DND-41 (cell line): ENCODE measurements around the gene SLC25A45.

ENCODE experiments used
- ATAC-seq: fragments of 200-7000 bp; cut with Tn5 transposase; 3 replicates; pipeline ENCODE4 v1.9.1; 2021; ENCODE audit warnings: low read depth; ENCODE audit not compliant: insufficient read depth
- DNase-seq: peaks from one replicate; pipeline ENCODE4 v3.0.0-alpha.2; 2020
- H2AFZ ChIP-seq: 2 replicates; pipeline ENCODE4 v1.6.0; 2012; ENCODE audit warnings: low read depth, low read length
- H3K27ac ChIP-seq: 2 replicates; pipeline ENCODE4 v1.5.1; 2012; ENCODE audit warnings: low read length, inconsistent platforms
- H3K27me3 ChIP-seq: fragments of 200-600 bp; sonication (generic); 2 replicates; pipeline ENCODE4 v1.6.0; 2012; ENCODE audit warnings: low read length, mild to moderate bottlenecking, inconsistent platforms; ENCODE audit not compliant: insufficient read depth, poor library complexity
- H3K36me3 ChIP-seq: 2 replicates; pipeline ENCODE4 v1.5.1; 2012; ENCODE audit warnings: low read length, inconsistent platforms; ENCODE audit not compliant: insufficient read depth
- H3K4me1 ChIP-seq: 2 replicates; pipeline ENCODE4 v1.5.1; 2012; ENCODE audit warnings: mild to moderate bottlenecking, low read length; ENCODE audit not compliant: insufficient read depth
- H3K4me2 ChIP-seq: 2 replicates; pipeline ENCODE4 v1.6.0; 2012; ENCODE audit warnings: mild to moderate bottlenecking, moderate library complexity, low read length, inconsistent platforms; ENCODE audit not compliant: insufficient read depth
- H3K4me3 ChIP-seq, 2 experiments: fragments of 200-600 bp in 1 of 2; shearing (Covaris generic) in 1 of 2; 2 replicates each; pipeline ENCODE4 v1.5.1; 2012 to 2016; ENCODE audit warnings: inconsistent platforms in 2 of 2, low read length in 2 of 2, mild to moderate bottlenecking in 2 of 2, low read depth in 1 of 2, moderate library complexity in 1 of 2
- H3K79me2 ChIP-seq: 2 replicates; pipeline ENCODE4 v1.6.0; 2012; ENCODE audit warnings: low read length, inconsistent platforms; ENCODE audit not compliant: insufficient read depth
- H3K9ac ChIP-seq: 2 replicates; pipeline ENCODE4 v1.6.0; 2012; ENCODE audit warnings: low read depth, mild to moderate bottlenecking, inconsistent platforms, low read length, moderate library complexity
- H3K9me3 ChIP-seq: 2 replicates; pipeline ENCODE4 v1.5.1; 2012; ENCODE audit warnings: low read length, moderate library complexity, mild to moderate bottlenecking, inconsistent platforms; ENCODE audit not compliant: insufficient read depth, severe bottlenecking
- H4K20me1 ChIP-seq: 2 replicates; pipeline ENCODE4 v1.6.0; 2012; ENCODE audit warnings: low read length; ENCODE audit not compliant: insufficient read depth
- EZH2 ChIP-seq: IDR thresholded peaks from 3 replicates; pipeline ENCODE4 v1.6.1; 2012; ENCODE audit warnings: borderline replicate concordance, low read depth, mild to moderate bottlenecking, moderate library complexity, low read length, inconsistent platforms; ENCODE audit not compliant: severe bottlenecking
- TF ChIP-seq, protein P1 (sequence below): IDR thresholded peaks from 2 replicates; pipeline ENCODE4 v1.5.1; 2012; ENCODE audit warnings: borderline replicate concordance, low read length, moderate library complexity, mild to moderate bottlenecking; ENCODE audit not compliant: poor library complexity, severe bottlenecking; ENCODE audit errors: extremely low read depth

Gene SLC25A45

DNA sequence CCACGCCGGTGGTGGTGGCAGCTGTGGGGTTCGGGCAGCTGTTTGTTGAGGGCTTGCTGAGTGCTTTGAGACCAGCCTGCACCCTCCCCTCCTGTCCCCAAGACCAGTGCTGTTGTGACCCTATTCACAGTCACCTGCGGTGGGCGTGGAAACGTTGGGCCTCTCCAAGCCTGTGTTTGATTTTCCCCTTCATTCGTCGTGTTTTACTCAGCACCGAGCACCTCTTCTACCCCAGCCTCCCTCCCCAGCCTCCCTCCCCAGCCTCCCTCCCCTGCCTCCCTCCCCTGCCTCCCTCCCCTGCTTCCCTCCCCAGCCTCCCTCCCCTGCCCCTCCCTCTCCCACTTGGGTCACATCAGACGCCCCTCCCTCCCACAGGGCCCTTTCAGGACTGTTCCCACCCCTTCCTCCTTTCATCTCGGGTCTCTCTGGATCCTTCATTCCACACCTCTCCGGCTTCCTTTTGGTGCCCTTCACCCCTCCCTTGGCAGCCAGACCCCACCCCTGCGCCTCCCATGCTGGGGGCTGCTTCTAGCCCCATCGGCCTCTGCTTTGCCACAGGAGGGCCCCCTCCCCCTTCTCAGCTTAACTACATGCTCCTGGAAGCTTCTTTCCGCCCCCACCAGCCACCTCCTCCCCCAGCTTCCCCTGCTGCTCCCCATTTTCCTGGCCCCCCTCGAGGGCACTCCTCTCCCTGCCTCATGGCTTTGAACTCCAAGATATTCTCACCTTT lies 18.8 kb upstream of the SLC25A45 start:
- Histone ChIP-seq H3K27me3 (no peaks in the 10 kb centered on the region), H3K36me3 (peaks cover 64% of the 10 kb centered on the region), H3K9me3 (no peaks in the 10 kb centered on the region), H4K20me1 (peaks cover 12% of the 10 kb centered on the region), H3K4me3 (no peak overlapping the region), H3K9ac (no peak overlapping the region), H3K79me2 (no peaks in the 10 kb centered on the region; the same call in 1 of the 2 replicates), H3K4me2 (no peak overlapping the region), H2AFZ (no peak overlapping the region), H3K4me1 (no peaks in the 10 kb centered on the region), H3K27ac (no peak overlapping the region)
- DNase-seq (no peak), ATAC-seq (no peak)
- TF ChIP-seq EZH2: no peak
- TF ChIP-seq, protein P1, sequence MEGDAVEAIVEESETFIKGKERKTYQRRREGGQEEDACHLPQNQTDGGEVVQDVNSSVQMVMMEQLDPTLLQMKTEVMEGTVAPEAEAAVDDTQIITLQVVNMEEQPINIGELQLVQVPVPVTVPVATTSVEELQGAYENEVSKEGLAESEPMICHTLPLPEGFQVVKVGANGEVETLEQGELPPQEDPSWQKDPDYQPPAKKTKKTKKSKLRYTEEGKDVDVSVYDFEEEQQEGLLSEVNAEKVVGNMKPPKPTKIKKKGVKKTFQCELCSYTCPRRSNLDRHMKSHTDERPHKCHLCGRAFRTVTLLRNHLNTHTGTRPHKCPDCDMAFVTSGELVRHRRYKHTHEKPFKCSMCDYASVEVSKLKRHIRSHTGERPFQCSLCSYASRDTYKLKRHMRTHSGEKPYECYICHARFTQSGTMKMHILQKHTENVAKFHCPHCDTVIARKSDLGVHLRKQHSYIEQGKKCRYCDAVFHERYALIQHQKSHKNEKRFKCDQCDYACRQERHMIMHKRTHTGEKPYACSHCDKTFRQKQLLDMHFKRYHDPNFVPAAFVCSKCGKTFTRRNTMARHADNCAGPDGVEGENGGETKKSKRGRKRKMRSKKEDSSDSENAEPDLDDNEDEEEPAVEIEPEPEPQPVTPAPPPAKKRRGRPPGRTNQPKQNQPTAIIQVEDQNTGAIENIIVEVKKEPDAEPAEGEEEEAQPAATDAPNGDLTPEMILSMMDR: no peak

DNA sequence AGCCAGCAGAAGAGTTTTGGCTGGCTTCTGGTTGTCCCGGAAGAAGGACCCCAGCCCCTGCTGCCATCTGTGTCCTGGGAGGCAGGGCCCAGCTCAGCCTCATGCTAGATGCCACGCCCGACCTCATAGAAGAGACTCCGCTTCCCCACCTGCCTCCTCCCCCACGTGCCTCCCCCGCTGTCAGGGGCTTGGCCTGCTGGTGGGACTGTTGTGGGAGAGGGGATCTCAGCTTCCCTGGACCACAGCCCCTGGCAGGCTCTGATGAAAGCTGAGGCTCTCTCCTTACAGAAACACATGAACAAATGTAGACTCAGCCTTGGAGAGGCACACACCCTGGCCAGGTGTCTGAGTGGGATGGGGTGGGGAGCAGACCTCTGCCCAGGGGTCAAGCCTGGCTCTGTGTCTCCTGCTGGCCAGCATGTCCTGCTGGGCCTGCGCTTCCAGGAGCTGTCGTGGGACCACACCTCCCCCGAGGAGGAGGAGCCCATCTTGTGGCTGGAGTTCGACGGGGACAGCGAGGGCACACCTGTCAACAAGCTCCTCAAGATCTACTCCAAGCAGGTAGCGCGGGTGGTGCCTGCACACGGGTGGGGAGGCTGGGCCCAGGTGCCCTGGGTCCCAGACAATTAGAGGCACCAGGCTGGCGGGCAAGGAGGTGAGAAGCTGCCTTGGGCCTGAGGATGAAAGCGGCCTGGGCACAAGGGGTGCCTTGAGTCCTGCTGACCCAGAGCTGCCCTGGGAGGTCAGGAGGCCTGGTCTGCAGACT lies 18.0 kb upstream of the SLC25A45 start:
- no peak for ATAC-seq
- Histone ChIP-seq H3K36me3 (peaks cover 67% of the 10 kb centered on the region), H3K4me1 (no peaks in the 10 kb centered on the region), H3K27ac (no peak overlapping the region), H2AFZ (no peak overlapping the region), H3K9ac (no peak overlapping the region), H3K79me2 (no peaks in the 10 kb centered on the region; the same call in 1 of the 2 replicates), H3K4me2 (no peak overlapping the region), H4K20me1 (peaks cover 12% of the 10 kb centered on the region), H3K4me3 (no peak overlapping the region), H3K27me3 (no peaks in the 10 kb centered on the region), H3K9me3 (no peaks in the 10 kb centered on the region)
- no peak for DNase-seq
- TF ChIP-seq, protein P1: no peak
- TF ChIP-seq EZH2: no peak

DNA sequence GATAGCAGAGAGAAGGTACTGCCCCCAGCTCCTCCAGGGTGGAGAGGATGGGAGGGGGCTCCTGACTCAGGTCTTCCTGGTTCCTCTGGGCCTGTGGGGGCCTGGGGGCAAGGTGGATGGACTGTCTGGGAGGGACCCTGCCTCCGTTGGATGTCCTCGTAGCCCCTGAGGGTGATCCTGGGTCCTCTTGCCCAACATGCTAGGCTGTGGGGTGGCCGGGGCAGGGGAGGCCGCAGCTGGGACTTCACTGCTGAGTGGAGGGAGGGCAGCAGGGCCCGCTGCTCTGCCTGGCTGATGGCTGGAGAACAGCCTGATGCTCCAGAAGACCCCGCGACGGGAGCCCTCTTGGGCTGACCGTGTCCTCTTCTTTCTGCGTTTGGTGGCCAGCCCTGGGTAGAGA lies 17.4 kb upstream of the SLC25A45 start:
- peaks cover 65% of the 10 kb centered on the region for H3K36me3 ChIP-seq
- H4K20me1 ChIP-seq: peaks cover 9% of the 10 kb centered on the region
- no peak overlapping the region for H3K9ac ChIP-seq
- H3K4me2 ChIP-seq: no peak overlapping the region
- no peaks in the 10 kb centered on the region for H3K27me3 ChIP-seq
- no peak overlapping the region for H2AFZ ChIP-seq
- no peaks in the 10 kb centered on the region for H3K79me2 ChIP-seq
- ATAC-seq: no peak
- no peak for TF ChIP-seq EZH2
- TF ChIP-seq, protein P1: no peak
- no peaks in the 10 kb centered on the region for H3K4me1 ChIP-seq
- H3K9me3 ChIP-seq: no peaks in the 10 kb centered on the region
- no peak for DNase-seq
- no peak overlapping the region for H3K27ac ChIP-seq
- H3K4me3 ChIP-seq: no peak overlapping the region
